Fibroblast of lung (primary cell): ENCODE measurements around the gene TPST2.

Source experiments
- CTCF ChIP-seq, 2 donors: IDR thresholded peaks in 1 of 2; conservative IDR thresholded peaks in 1 of 2; 1 replicate in 1 of 2; 2 replicates in 1 of 2; pipeline ENCODE4 v1.5.1; 2011 to 2012; ENCODE audit warnings: low read length in 2 of 2, control low read depth in 1 of 2, inconsistent platforms in 1 of 2, low read depth in 1 of 2, mild to moderate bottlenecking in 1 of 2
- EZH2 ChIP-seq: IDR thresholded peaks from 2 replicates; pipeline ENCODE4 v1.5.1; 2012; ENCODE audit warnings: low read length, control low read depth, mild to moderate bottlenecking; ENCODE audit errors: missing control alignments

- TF ChIP-seq CTCF (conservative IDR thresholded peaks at IDR 0.05 in 1 of 2, IDR thresholded peaks at IDR 0.05 in 1 of 2; ENCODE audit: low read depth in 1 of 2, low read length in 2 of 2) (no peak), EZH2 (no peak)
Observed at GRCh38 chr22:26534874-26535602, 54.9 kb downstream of the TPST2 start.
